HCT116 (cell line): ENCODE measurements around the gene CAPN15. TPM values are rescaled to one million over a fixed set of nuclear protein-coding genes. Genes with fewer than 3 reads are reported as not detected.

ENCODE experiments used
- ATAC-seq: fragments of 200-7000 bp; cut with Tn5 transposase; 2 replicates; pipeline ENCODE4 v1.9.1; 2020; ENCODE audit warnings: mild to moderate bottlenecking, moderate library complexity
- BruUV-seq: library from RNA; stranded (reverse); fragments of 400-500 nt; replicated peaks from 2 replicates; lab custom pipeline; 2021; lab: Mats Ljungman, UMichigan
- CTCF ChIA-PET: fragments of 300-600 bp; sonication (Branson Sonifier 250); formaldehyde crosslinking; loops from one replicate; lab custom pipeline; 2021; ENCODE audit warnings: antibody characterized with exemption; lab: Charles Lee
- POLR2A ChIA-PET: fragments of 300-600, 350-600 bp; sonication (Branson Sonifier 250); formaldehyde crosslinking; loops from one replicate; lab custom pipeline; 2021; ENCODE audit warnings: antibody characterized with exemption; lab: Charles Lee
- RAD21 ChIA-PET, 2 experiments: fragments of 300-600 bp; sonication (Branson Sonifier 250); formaldehyde crosslinking; loops; one replicate each; lab custom pipeline; 2023; ENCODE audit warnings: low total read pairs in 2 of 2; ENCODE audit not compliant: uncharacterized antibody in 2 of 2, unreplicated experiment in 2 of 2, low non-redundant PET in 1 of 2; lab: Charles Lee
- DNase-seq: peaks from one replicate; pipeline ENCODE4 v3.0.0-alpha.2; 2010; ENCODE audit warnings: low read depth, low spot score
- H2AFZ ChIP-seq: fragments of 200-600 bp; shearing (Covaris generic), sonication (generic); 2 replicates; pipeline ENCODE4 v1.6.1; 2017; ENCODE audit warnings: low read depth, mixed run types, mixed read lengths, antibody characterized with exemption, low read length; ENCODE audit not compliant: poor library complexity, severe bottlenecking
- H3K27ac ChIP-seq: 2 replicates; pipeline ENCODE4 v1.5.1; 2012; ENCODE audit warnings: low read depth, low read length
- H3K27me3 ChIP-seq: fragments of 200-600 bp; sonication (generic); 2 replicates; pipeline ENCODE4 v1.6.1; 2016; ENCODE audit warnings: mixed run types, low read length, mixed read lengths; ENCODE audit not compliant: insufficient read depth
- H3K36me3 ChIP-seq, 2 experiments: fragments of 200-500 bp in 1 of 2; fragments of 200-600 bp in 1 of 2; sonication (Bioruptor generic) in 1 of 2; sonication (generic) in 1 of 2; 2 replicates each; pipeline versions ENCODE4 v1.5.1 to v1.6.1; 2014 to 2016; ENCODE audit warnings: low read length in 2 of 2, inconsistent platforms in 1 of 2, mixed read lengths in 1 of 2, mixed run types in 1 of 2; ENCODE audit not compliant: insufficient read depth in 2 of 2, control insufficient read depth in 1 of 2
- H3K4me1 ChIP-seq, 2 experiments: fragments of 200-600 bp in 1 of 2; sonication (generic) in 1 of 2; 2 replicates each; pipeline versions ENCODE4 v1.5.1 to v1.6.1; 2012 to 2017; ENCODE audit warnings: low read length in 2 of 2, inconsistent platforms in 1 of 2, mild to moderate bottlenecking in 1 of 2, mixed read lengths in 1 of 2, mixed run types in 1 of 2, moderate library complexity in 1 of 2; ENCODE audit not compliant: insufficient read depth in 2 of 2, control insufficient read depth in 1 of 2
- H3K4me2 ChIP-seq: fragments of 200-600 bp; sonication (generic); 2 replicates; pipeline ENCODE4 v1.6.1; 2017; ENCODE audit warnings: mixed run types, low read length, mixed read lengths
- H3K4me3 ChIP-seq, 2 experiments: fragments of 200-600 bp in 1 of 2; sonication (generic) in 1 of 2; replicated peaks in 1 of 2; 2 replicates each; pipeline ENCODE4 v1.5.1; 2011 to 2016; ENCODE audit warnings: low read length in 2 of 2, control low read depth in 1 of 2, low read depth in 1 of 2, mild to moderate bottlenecking in 1 of 2, mixed read lengths in 1 of 2, mixed run types in 1 of 2
- H3K79me2 ChIP-seq: fragments of 200-600 bp; sonication (generic); 2 replicates; pipeline ENCODE4 v1.6.1; 2017; ENCODE audit warnings: mild to moderate bottlenecking, mixed run types, low read length, moderate library complexity, mixed read lengths; ENCODE audit not compliant: insufficient read depth
- H3K9ac ChIP-seq: fragments of 200-600 bp; sonication (generic); 2 replicates; pipeline ENCODE4 v1.6.1; 2016; ENCODE audit warnings: low read length, mixed read lengths
- H3K9me2 ChIP-seq: fragments of 200-600 bp; sonication (generic), shearing (Covaris generic); 2 replicates; pipeline ENCODE4 v1.6.1; 2017; ENCODE audit warnings: mixed run types, mild to moderate bottlenecking, moderate library complexity; ENCODE audit not compliant: insufficient read depth
- H3K9me3 ChIP-seq, 2 experiments: fragments of 200-500 bp in 1 of 2; fragments of 200-600 bp in 1 of 2; sonication (Bioruptor generic) in 1 of 2; sonication (generic) in 1 of 2; 2 replicates each; pipeline ENCODE4 v1.6.1; 2014 to 2017; ENCODE audit warnings: low read length in 2 of 2, mixed read lengths in 2 of 2, inconsistent platforms in 1 of 2, low read depth in 1 of 2, mild to moderate bottlenecking in 1 of 2, mixed run types in 1 of 2, moderate library complexity in 1 of 2; ENCODE audit not compliant: control insufficient read depth in 1 of 2, insufficient read depth in 1 of 2
- H4K20me1 ChIP-seq: fragments of 200-600 bp; sonication (generic), shearing (Covaris generic); 2 replicates; pipeline ENCODE4 v1.6.1; 2017; ENCODE audit warnings: mixed run types, mild to moderate bottlenecking, moderate library complexity; ENCODE audit not compliant: insufficient read depth
- ELF1 ChIP-seq: IDR thresholded peaks from 2 replicates; pipeline ENCODE4 v1.6.1; 2012; ENCODE audit warnings: low read depth, borderline replicate concordance
- EZH2 ChIP-seq: fragments of 200-600 bp; sonication (generic); IDR thresholded peaks from 2 replicates; pipeline ENCODE4 v1.6.1; 2017; ENCODE audit warnings: antibody characterized with exemption, mixed run types
- MAX ChIP-seq: IDR thresholded peaks from 2 replicates; pipeline ENCODE4 v1.6.1; 2012
- POLR2A ChIP-seq: IDR thresholded peaks from 2 replicates; pipeline ENCODE4 v1.7.0; 2011; ENCODE audit warnings: borderline replicate concordance; ENCODE audit not compliant: insufficient read depth, insufficient read length; ENCODE audit errors: extremely low read depth
- POLR2AphosphoS5 ChIP-seq: IDR thresholded peaks from 2 replicates; pipeline ENCODE4 v1.6.1; 2011; ENCODE audit warnings: mild to moderate bottlenecking, low read depth, low read length, moderate library complexity
- REST ChIP-seq: IDR thresholded peaks from 2 replicates; pipeline ENCODE4 v1.6.1; 2012; ENCODE audit warnings: low read depth
- SIN3A ChIP-seq: IDR thresholded peaks from 2 replicates; pipeline ENCODE4 v1.6.1; 2012; ENCODE audit warnings: low read depth
- SP1 ChIP-seq: IDR thresholded peaks from 2 replicates; pipeline ENCODE4 v1.6.1; 2012; ENCODE audit warnings: low read depth
- SRF ChIP-seq: IDR thresholded peaks from 2 replicates; pipeline ENCODE4 v1.6.1; 2012; ENCODE audit warnings: low read depth
- TCF7L2 ChIP-seq: IDR thresholded peaks from 2 replicates; pipeline ENCODE4 v1.7.0; 2011; ENCODE audit warnings: borderline replicate concordance, inconsistent platforms; ENCODE audit not compliant: insufficient read depth, insufficient read length; ENCODE audit errors: extremely low read depth
- ZFX ChIP-seq: fragments of 450-650 bp; IDR thresholded peaks from 2 replicates; pipeline ENCODE4 v1.6.1; 2017
- intact Hi-C: fragments of 100-400 bp; cut with micrococcal nuclease; formaldehyde crosslinking; loops from 2 replicates; pipeline ENCODE4 v1.10.0; 2022
- total RNA-seq: library from RNA; stranded (reverse); gene quantifications from one replicate; pipeline ENCODE4 v1.2.1, GENCODE V29; 2021; ENCODE audit not compliant: unreplicated experiment
- TF ChIP-seq, protein P1 (sequence below), 3 experiments: fragments of 200-600 bp in 1 of 3; sonication (generic) in 1 of 3; IDR thresholded peaks in 2 of 3; conservative IDR thresholded peaks in 1 of 3; 2 replicates each; pipeline ENCODE4 v1.5.1; 2012 to 2017; ENCODE audit warnings: low read depth in 2 of 3, low read length in 2 of 3, antibody characterized with exemption in 1 of 3, borderline replicate concordance in 1 of 3, control low read depth in 1 of 3, mild to moderate bottlenecking in 1 of 3, mixed read lengths in 1 of 3, mixed run types in 1 of 3, moderate library complexity in 1 of 3; ENCODE audit not compliant: insufficient read depth in 1 of 3

CAPN15 gene
- total RNA-seq, 1 experiment from 2014 or later, result 39.0 TPM

DNA sequence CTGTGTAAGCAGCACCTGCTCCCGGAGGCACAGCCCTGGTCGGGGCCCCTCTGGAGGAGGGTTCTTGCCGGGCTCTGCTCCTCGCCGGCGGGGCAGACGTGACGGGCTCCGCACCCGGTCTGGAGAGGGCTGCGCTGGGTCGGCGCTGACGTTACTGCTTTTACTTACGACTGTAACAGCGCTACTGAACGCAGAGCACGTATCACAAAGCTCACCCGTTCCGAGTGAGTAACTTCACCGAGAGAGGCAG, 61.1 kb downstream of the CAPN15 start:
- intact Hi-C loops, result no loop called here
- TF ChIP-seq MAX (0 out of 2 replicates have a peak, but pooled peaks have one; percentile 8), POLR2AphosphoS5 (no peak), ELF1 (no peak), EZH2 (no peak), SP1 (no peak), ZFX (no peak)
- TF ChIP-seq, all 23 proteins: peak for 1
- DNase-seq (no peak), ATAC-seq (peak; percentile 0; the same call in 1 of the 2 replicates)
- Histone ChIP-seq H3K4me1 (peaks cover 23 to 38% of the 10 kb centered on the region in 2 experiments), H3K9ac (peak overlapping the region; percentile 90), H3K9me2 (no peaks in the 10 kb centered on the region), H3K4me2 (peak overlapping the region; percentile 77), H2AFZ (no peak overlapping the region), H3K79me2 (peaks cover 21% of the 10 kb centered on the region; the same call in 1 of the 2 replicates), H3K9me3 (no peaks in the 10 kb centered on the region), H3K27me3 (no peaks in the 10 kb centered on the region), H4K20me1 (no peaks in the 10 kb centered on the region), H3K27ac (peak overlapping the region; percentile 99), H3K36me3 (no peaks in the 10 kb centered on the region), H3K4me3 (peak overlapping the region; percentile 66 to 67)
- CTCF ChIA-PET, result no interaction called here
- POLR2A ChIA-PET, result no interaction called here
- RAD21 ChIA-PET, result interaction anchor here in 1 of 2 experiments (1.2 kb wide), 1 partner anchor 39 kb away, joined by 3 read pairs; no protein-coding TSS in a partner anchor
- no TSS peak for BruUV-seq

- CTCF ChIA-PET, result no interaction called here
- TF ChIP-seq SIN3A (no peak), REST (no peak), SRF (no peak), SP1 (no peak), ELF1 (no peak), POLR2A (peak; percentile 34), TCF7L2 (no peak), MAX (no peak; the same call in none of the 2 replicates)
- TF ChIP-seq, protein P1, sequence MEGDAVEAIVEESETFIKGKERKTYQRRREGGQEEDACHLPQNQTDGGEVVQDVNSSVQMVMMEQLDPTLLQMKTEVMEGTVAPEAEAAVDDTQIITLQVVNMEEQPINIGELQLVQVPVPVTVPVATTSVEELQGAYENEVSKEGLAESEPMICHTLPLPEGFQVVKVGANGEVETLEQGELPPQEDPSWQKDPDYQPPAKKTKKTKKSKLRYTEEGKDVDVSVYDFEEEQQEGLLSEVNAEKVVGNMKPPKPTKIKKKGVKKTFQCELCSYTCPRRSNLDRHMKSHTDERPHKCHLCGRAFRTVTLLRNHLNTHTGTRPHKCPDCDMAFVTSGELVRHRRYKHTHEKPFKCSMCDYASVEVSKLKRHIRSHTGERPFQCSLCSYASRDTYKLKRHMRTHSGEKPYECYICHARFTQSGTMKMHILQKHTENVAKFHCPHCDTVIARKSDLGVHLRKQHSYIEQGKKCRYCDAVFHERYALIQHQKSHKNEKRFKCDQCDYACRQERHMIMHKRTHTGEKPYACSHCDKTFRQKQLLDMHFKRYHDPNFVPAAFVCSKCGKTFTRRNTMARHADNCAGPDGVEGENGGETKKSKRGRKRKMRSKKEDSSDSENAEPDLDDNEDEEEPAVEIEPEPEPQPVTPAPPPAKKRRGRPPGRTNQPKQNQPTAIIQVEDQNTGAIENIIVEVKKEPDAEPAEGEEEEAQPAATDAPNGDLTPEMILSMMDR (IDR thresholded peaks at IDR 0.05 in 2 of 3, conservative IDR thresholded peaks at IDR 0.05 in 1 of 3; ENCODE audit: borderline replicate concordance in 1 of 3, insufficient read depth in 1 of 3, low read depth in 2 of 3, low read length in 2 of 3), result no peak
Measured at GRCh38 chr16:588889-589657, 61.6 kb downstream of the CAPN15 start.

More at GRCh38 chr16:588889-589657, 61.6 kb downstream of the CAPN15 start:
- Histone ChIP-seq H3K27ac (peak overlapping the region; percentile 99), H3K9ac (peak overlapping the region; percentile 90), H3K4me1 (peaks cover 28 to 43% of the 10 kb centered on the region in 2 experiments), H3K4me3 (peak overlapping the region; percentile 66 to 67), H3K9me2 (no peaks in the 10 kb centered on the region), H3K79me2 (peaks cover 26% of the 10 kb centered on the region; the same call in 1 of the 2 replicates), H4K20me1 (no peaks in the 10 kb centered on the region), H3K9me3 (no peaks in the 10 kb centered on the region), H3K36me3 (no peaks in the 10 kb centered on the region), H3K4me2 (peak overlapping the region; percentile 77), H2AFZ (no peak overlapping the region), H3K27me3 (no peaks in the 10 kb centered on the region)
- DNase-seq (peak; percentile 75), ATAC-seq (peak; percentile 75)
- BruUV-seq, result no TSS peak
- intact Hi-C loops, result no loop called here
- ChIA-PET POLR2A (no interaction called here), RAD21 (interaction anchor here in 1 of 2 experiments (1.2 kb wide), 1 partner anchor 39 kb away, joined by 3 read pairs; no protein-coding TSS in a partner anchor)
